ENCODE results near the gene MEIS2.

MEIS2 gene

DNA sequence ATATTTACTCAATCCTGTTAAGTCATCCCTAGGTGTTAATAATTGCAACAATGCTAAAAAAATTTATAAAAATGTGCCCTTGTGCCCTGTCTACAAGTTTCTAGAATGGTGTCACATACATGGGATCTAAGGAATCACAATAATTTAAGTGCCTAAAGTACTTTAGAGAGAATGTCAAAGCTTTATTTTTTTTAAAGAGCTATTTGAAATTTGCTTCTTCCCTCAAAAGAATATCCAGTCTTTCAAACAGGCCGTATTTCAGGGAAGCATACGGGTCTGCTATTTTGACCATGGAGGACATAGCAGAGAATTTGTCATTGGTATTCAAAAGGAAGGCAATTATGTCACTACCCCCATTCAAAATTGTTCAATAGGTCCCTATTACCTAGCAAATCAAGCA, 29.7 kb downstream of the MEIS2 start:
- no peak for DNase-seq

DNA sequence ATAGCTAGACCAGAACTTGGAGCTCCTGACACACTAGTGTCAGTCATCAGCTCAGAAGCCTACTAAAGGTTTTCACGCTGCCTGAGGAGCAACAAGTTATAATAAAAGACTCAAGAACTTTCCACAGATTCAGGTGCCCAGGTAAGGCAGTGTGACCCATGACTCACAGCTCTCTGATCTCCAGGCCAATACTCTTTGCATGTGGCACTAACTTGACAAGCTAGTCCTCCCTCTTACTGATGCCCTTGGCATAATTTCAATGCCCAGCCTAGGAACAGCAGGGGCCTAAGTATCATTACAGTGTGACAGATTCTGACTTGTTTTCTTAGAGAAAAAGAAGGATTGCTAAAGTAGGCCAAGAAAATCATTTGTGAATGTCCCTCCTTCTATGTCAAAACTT, 38.4 kb downstream of the MEIS2 start:
- no peak for DNase-seq

DNA sequence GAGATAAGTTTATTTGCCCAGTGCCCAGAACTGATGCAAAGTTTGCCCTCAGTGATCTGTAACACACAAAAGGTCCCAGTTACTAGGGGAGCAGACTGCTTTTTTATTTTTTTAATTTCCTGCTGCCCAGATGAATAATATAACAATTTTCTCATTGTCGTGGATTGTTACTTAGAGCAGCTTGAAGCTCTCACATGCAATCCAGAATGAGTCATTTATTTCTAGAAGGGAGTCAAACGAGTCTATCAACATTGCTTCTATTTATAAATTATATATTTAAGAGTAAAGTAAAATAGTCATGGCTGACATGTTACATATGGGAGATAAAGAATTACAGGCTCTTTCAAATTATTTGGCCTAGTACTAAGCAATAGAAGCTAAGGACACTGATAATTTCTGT, 41.3 kb downstream of the MEIS2 start:
- no peak for DNase-seq

DNA sequence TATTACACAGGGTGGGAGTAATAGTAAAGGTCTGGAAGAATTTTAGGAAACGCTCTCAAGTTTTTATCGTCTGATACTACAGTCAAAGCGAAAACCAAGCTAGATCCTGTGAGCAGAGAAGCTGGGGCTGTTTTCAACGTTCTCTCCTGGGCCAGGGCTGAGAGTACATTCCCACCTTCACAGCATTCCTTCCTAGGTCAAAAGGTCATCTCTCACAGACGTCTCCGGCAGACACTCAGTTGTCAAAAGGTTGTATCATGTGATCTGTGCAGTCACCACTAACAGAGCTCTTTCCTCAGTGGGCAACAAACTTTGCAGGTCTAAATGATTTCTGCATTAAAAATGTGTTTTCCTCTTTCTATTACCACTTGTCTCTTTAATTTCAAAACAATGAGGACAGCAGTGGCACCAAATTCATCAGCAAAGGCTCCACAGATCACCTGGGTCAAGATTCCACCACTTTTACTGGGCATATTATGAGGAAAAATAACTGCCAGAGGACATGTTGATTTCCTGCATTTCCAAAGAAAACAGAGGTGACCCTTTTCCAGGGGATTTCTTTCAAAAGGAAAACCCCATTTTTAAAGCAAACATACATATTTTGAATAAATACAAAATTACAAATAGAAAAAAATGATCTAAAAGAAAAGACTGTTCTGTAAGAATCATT, 41.9 kb downstream of the MEIS2 start:
- no peak for DNase-seq

DNA sequence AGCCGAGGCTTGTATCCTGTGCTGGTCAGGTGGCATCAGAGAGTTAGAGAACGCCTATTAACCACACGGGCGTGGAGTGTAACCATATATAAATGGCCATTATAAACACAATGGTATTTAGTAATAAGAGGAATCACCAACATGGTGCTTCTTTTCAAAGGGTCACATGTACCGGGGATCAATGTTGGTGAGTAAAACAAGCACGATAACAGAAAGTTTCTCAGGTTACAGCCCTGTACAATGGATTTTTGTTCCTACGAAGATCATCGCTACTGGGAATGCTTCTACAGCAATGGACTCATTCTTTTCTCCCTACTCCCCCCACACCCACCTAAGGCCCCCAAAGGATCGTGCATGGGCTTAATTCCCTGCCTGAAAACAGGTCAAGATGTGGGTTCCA, 42.5 kb downstream of the MEIS2 start:
- DNase-seq: no peak

DNA sequence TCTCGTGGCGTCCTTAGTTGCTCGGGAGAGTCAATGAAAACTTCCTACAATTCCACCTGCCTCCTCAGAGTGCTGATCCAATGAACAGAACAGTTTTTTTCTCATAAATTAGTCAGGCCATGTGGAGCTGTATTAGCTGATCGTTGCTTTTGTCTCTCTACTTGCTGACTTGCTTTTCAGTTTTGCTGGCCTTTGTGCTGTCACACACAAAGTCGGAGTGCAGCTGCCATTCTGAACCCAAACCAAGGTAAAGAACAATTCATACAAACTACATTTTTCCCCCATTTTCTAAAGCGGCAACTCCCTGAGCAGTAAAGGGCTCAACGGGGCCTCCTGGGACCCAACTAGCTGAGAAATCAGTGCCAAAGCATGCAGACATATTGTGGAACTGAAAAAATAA, 43.1 kb downstream of the MEIS2 start:
- no peak for DNase-seq

DNA sequence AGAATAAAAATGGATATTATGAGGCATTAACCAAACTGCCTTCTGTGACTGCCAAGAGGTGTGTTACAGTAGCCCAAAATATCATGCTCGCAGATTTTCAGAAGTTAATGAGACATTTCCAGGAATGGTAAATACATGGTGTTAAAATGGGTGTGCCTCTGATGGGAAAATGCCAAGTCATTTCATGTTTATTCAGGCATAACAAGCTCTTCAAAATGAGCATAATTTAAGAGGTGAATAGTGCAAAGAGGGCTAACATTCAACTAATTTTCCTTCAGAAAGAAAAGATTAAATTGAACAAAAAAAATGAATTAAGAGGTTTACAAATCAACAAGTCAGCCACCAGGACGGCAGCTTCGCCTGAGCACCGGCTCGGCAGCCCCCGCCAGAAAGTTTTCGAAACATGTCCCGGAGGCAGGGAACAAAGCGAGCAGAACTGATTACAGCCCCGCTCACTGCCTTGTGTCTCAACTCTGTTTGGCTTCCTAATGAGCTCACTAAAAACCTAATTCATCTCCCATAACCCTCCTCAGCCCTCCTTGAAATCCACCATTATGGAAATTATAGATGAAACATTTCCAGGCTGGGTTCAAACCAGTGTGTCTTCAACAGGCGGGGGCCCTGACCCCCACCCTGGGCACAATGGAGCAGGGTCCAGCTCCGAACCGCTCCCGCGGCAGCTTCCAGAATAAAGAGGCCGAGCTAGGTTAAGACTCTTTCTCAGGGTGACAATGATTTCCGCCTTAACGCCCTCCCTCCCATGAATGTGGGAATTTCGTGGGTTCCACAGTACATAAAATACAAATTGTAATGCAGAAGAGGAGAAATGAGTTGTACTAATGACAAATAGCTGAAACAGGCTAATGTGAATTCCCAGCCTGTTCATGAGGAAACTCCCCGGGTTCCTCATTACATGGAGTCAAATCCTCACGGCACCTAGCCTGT, 43.9 kb downstream of the MEIS2 start:
- DNase-seq: no peak

DNA sequence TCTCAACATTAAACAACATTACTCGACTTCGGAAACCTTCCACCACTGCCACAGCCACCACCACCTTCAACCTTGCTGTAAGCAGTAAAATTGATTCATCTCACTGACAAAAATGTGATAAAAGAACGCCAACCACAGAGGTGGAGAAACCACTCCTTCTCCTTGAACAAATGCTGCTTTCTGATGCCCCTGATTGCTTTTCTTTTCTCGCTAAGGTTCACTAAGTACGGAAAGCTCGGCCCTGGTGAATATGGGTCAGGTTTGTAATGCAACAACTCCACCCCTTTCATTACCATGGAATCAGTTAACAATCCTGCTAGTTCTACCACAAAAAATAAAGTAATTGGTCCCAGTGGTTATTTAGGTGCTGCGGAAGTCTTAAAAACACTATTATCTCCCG, 44.9 kb downstream of the MEIS2 start:
- DNase-seq: no peak

DNA sequence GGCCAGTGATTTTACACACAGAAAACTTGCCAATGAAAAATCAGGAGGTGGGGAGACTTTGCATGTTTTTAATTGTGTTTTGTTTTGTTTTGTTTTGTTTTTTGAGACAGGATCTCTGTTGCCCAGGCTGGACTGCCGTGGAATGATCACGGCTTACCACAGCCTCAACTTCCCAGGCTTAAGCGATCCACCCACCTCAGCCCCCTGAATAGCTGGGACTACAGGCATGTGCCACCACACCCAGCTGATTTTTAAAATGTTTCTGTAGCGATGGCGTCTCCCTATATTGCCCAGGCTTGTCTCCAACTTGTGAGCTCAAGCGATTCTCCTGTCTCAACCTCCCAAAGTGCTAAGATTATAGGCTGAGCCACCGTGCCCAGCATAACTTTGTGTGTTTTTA, 46.0 kb downstream of the MEIS2 start:
- no peak for DNase-seq

DNA sequence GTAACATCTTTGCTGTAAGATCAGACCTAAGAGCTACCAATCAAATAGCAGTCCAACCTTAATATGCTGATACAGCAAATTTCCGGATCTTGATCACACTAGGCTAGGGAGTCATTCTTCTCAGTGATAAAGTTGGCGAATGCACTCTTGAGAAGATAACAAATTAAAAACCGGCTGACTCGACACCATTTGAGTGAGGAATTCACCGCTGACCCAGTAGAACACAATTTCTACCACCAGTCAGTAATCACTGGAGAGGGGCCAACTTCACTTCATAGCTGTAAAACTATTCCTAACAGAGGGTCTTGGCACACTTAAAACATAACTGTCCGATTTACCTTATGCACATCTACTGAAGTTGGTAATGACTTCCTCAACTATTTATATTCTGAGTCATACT, 47.2 kb downstream of the MEIS2 start:
- no peak for DNase-seq

DNA sequence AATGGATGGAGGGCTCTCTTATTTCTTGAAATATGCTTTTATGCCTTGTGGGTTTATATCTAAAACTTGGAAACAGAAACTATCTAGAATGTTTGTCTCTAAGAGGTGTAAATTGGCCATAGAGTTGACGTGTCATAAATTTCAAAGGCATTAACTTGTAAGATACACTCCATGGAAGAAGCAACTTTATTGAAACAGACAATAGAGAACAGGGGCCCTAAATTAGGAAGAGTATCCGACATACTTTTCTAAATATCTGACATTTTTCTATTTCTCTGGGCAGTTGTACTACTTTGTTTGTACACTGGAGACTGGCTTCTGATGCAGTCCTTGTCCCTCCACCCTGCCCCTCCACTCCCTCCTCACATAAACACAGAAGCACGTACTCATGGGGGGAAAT, 50.0 kb downstream of the MEIS2 start:
- DNase-seq: no peak

DNA sequence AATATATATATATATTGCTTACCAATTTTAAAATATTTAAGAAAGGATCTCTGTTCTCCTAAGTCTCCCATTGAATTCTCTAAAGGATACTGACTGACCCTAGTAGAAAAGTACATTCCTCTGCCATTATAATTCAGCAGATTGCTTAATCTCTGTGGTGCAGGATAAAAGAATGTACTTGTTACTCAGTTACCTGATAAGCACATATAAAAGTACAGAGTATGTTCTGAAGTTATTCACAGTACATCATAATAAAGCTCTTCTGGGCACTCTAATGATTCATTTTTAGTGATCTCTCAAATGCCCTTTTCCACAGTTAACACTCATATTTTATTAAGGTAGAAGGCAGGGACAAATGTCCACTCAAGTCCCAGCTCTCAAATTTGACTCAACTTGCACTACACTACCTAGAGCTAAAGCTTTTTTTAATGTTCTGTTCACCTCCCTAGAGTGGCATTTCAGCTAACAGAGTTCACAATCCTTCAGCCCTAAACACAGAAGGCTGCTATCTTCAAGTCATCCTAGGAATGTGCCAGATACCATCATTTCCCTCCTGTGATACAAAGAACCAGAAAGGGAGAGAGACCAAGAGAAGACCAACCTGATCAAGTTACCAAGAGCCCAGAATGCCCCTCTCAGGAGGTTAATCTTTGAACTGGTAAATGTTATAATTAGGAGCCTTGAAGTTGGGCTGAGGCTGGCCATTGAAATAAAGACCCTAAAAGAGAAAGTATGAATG, 53.3 kb downstream of the MEIS2 start:
- no peak for DNase-seq

DNA sequence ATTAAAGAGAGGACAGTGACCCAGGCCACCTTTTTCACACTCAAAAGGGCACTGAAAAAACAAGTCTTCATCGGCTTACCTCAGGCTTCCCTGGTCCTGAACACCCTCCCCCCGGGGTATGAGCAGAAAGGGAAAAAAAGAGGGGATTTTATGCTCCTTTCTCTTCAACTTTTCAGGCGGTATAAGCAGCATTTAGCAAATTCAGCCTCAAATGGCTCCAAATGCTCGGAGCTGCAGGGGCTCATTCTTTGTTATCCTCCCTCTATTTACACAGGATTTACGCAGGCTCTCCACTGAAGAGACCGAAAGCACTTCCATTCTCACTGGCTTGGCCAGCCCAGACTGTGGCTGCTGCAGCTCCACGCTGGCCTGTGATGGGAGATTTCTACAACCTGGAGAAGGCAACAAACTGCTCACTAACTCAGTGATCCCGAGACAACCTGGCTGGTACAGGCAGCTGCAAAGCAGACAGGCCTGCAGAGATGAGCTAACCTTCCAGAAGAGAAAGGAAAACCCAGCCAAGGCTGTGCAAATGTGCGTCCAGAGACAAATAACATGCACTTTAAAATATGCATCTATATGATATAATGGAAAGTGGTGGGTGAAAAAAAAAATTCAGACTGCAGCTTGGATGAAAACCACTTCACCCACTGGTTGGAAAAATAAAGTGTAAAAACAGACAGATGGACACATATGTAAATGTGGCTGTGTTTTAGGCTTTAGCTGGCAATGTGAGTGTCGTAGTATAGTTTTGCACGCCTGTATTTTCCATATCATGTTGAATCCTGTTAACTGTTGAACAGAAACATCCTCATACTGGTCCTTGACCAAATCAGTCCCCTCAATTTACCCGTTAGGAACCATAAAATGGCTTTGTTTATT, 54.2 kb downstream of the MEIS2 start:
- DNase-seq: no peak

DNA sequence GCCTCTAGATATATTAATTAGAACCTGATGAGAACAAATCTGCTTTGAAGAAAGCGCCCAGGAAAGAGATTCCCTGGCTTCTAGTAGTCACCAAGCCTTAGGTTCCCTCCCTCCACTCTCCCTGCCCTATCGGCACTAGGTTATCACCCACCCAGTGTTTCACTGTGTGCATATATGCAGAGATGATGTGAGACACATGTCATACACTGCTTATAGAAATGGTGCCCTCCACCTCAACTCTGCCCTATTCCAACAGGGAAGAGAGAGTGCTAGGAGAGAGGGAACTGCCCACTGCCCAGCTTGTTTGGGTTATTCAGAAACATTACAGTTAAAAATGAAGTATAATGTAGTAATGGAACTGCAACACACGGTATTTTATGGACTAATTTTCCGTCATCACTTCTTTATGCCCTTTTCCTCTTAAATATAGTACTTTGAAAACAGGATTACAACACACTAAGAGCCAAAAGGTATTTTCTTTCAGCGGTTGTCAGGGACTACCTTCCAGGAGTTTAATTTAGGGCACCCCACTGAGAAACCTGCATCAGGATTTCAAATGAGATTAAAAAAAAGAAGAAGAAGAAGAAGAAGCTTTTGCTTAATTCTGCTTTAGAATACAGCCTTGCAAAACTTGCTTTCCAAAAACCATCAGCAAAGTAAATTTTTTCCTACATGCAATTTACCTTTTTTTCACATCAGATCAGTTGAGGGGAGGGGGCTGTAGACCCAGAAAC, 55.3 kb downstream of the MEIS2 start:
- no peak for DNase-seq

DNA sequence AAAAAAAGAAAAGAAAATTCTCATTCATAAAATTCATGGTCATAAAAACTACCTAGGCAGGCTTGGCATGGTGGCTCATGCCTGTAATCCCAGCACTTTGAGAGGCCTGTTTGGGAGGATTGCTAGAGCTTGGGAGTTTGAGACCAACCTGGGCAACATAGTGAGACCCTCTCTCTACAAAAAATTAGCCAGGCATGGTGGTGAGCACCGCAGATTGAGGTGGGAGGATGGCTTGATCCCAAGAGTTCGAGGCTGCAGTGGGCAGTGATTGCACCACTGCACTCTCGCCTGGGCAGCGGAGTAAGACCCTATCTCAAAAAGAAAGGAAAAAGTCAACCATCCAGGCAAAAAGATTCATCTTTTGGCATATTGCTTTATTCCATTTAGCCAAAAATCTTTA, 58.5 kb downstream of the MEIS2 start:
- DNase-seq: no peak

DNA sequence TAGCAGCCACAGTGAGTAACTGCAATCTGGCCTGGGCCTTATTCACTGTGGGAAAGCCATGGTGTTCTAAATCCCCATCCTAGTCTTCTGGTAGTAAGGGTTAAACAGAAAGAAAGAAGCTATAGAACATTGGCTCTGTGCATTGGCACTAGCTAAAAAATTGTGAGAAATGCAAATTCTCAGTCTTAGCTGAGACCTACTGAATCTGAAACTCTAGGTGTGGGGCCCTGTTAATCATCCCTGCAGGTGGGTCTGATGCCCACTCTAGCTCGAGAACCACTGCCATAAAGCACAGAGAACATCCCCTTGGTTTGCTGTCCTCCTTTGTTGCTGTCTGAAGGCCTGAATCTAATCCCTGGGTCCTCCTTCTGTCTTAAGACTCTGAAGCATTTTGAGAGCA, 59.3 kb downstream of the MEIS2 start:
- DNase-seq: no peak

DNA sequence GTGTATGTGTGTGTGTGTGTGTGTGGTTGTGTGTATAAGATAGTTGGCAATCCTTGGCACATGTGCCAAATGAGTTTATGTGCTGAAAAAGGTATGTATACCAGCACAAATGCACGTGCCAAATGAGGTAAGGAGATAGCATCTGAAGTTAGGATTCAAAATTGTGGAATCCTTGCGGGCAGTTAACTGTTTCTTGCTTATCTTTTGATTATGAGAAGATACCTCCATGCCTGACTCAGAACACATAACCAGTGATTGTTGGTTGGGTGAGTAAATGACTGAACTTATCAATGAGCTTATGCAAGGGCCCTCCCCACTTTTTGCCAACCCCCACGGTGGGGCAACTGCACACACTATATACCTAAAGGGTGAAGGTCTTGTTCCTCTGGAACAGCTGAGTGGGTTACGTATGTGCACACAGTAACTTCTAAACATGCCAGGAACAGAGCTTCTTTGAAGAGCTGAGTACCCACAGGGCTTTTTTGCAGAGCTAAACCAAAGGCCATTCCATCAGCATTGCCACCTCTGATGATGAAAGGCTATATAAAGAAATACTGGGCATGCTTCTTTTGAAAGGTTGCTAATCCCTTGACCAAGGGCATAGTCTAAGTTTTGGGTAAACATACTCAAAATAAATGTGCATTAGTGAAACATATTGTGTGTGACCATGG, 60.1 kb downstream of the MEIS2 start:
- no peak for DNase-seq

DNA sequence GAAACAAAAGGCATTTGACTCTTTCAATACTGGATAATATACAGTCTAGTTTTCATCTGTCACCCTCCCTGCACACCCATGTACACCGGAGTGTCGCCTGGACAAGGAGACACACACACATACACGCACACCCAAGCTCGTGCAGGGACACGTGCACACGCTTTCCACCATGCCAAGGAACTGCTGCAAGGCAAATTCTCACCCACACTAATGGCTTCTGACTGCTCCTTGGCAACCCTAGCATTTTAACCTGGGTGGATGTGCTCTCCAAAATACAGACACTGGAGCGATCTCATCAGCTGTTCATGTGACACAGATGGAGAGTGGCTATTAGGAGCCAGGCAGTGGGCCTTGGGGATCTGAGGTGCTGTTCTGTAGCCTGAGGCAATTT, 61.6 kb downstream of the MEIS2 start:
- DNase-seq: no peak

DNA sequence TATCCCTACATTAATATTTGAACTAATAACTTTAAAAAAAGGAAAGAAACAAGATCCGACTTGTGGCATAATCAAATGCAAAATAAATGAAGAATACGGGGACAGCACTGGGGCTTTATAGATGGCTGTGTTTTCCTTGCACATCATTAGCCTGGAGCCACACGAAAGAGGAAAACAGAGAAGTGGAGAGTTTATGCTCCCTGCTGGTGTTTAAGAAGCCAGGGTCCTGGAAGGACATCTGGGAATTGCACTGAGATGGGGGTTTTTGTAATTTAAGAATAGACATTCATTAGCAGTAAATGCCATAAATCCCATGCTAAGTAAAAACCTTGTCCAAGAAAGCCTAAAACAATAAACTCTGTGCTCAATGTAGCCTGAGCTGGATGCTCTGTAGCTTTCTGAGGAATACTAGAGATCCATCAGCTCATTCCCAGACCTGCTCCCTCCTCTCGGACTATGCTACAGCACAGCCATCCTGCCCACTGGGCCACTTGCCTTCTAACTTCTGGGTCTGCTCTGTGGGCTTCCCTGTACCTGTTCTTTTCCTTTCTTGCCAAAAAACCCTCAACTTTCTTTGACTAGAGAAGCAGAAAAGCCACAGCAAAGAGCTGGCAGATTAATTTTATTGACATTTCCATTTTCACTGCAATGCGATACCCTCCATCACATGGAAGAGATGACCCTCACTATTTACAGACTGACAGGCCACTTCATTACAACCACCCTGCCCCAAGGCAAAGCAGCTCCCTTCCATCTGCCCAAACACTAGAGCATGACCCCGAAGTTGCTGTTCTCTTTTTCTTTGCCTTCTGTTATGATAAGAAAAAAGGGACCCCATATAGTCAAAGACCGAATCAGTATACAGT, 62.3 kb downstream of the MEIS2 start:
- DNase-seq: no peak

DNA sequence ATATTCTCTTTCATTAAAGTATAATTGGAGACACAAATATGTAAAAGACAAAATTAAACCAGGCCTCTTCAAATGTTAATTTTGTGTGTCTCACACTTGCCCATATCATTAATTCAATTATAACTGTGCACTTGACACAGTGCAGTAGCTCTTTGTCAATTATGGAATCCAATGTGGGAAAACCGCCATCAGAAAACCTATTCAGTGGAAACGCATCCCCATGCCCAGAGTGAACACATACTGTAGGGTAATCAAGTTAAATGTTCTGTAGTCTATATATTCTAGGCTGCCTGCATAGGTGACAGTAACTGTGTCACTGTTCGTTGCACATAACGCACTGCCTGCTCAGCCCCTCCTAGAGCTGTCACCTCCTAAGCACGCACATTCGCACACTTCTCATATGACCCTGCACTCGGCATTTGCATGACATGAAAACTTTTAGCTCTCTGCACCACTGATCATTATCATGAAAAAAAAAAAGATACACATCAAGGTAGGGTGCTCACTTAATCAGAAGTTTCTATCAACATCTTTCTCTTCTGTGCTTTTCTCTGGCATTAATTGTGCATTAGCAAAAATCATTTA, 63.2 kb downstream of the MEIS2 start:
- DNase-seq: no peak
